ENCODE results near the gene METTL13.
A peak's percentile ranks its signal among the peaks of the same experiment; 100 is the strongest.

DNA sequence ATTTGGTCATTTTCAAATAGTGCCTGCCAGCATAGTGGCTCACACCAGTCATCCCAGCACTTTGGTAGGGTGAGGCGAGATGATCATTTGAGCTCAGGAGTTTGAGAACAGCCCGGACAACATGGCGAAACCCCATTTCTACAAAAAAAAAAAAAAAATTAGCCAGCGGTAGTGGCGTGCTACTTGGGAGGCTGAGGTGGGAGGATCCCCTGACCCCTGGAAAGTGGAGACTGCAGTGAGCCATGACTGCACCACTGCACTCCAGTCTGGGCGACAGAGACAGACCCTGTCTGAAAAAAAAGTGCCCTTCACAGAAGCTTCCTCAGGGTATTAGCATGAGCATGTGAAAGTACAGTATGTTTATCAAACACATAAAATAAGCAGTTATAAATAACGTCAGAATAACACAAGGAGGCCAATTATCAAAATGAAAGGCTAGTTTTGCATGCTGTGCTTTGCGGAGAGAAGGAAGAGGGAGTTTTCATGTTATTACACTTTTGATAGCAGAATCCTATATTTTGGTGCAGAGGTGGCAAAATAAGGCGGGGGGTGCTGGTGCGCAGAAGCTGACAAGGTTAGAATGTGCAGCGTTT, 781 bp upstream of the METTL13 start:
- TF ChIP-seq EZH2 (IDR thresholded peaks at IDR 0.05; ENCODE audit: low read length, unreplicated experiment) (no peak), EZH2phosphoT487 (IDR thresholded peaks at IDR 0.05; ENCODE audit: borderline replicate concordance, low read length) (no peak)
- TF ChIP-seq, protein P1, sequence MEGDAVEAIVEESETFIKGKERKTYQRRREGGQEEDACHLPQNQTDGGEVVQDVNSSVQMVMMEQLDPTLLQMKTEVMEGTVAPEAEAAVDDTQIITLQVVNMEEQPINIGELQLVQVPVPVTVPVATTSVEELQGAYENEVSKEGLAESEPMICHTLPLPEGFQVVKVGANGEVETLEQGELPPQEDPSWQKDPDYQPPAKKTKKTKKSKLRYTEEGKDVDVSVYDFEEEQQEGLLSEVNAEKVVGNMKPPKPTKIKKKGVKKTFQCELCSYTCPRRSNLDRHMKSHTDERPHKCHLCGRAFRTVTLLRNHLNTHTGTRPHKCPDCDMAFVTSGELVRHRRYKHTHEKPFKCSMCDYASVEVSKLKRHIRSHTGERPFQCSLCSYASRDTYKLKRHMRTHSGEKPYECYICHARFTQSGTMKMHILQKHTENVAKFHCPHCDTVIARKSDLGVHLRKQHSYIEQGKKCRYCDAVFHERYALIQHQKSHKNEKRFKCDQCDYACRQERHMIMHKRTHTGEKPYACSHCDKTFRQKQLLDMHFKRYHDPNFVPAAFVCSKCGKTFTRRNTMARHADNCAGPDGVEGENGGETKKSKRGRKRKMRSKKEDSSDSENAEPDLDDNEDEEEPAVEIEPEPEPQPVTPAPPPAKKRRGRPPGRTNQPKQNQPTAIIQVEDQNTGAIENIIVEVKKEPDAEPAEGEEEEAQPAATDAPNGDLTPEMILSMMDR (conservative IDR thresholded peaks at IDR 0.05; ENCODE audit: low read depth, low read length), result peak; percentile 35; the same call in 1 of the 2 replicates
